Ascending aorta (tissue), 2 donors: ENCODE measurements around the gene TRAIP. TPM values are rescaled to one million over a fixed set of nuclear protein-coding genes. Genes with fewer than 3 reads are reported as not detected.
"Not testable (repeated sequence)": the region's sequence is repeated elsewhere in the genome, so short reads cannot be mapped to it uniquely, and the experiment has no call there.

Source experiments
- DNase-seq, 2 donors: peaks; one replicate each; pipeline ENCODE4 v3.0.0-alpha.2; 2019; ENCODE audit warnings: low spot score in 2 of 2
- H3K27ac ChIP-seq, 2 donors: fragments of 200-600 bp; sonication (generic); one replicate each; pipeline ENCODE4 v1.5.1; 2016 to 2017; ENCODE audit warnings: mild to moderate bottlenecking in 1 of 2
- H3K27me3 ChIP-seq: fragments of 200-600 bp; sonication (generic); one replicate; pipeline ENCODE4 v1.5.1; 2017
- H3K36me3 ChIP-seq, 2 donors: fragments of 200-600 bp; sonication (generic); one replicate each; pipeline ENCODE4 v1.5.1; 2016
- H3K4me1 ChIP-seq, 2 donors: fragments of 200-600 bp; sonication (generic); one replicate each; pipeline ENCODE4 v1.5.1; 2016 to 2017; ENCODE audit warnings: mild to moderate bottlenecking in 1 of 2
- H3K4me3 ChIP-seq, 2 donors: fragments of 200-600 bp; sonication (generic); one replicate each; pipeline ENCODE4 v1.5.1; 2016 to 2017; ENCODE audit warnings: mild to moderate bottlenecking in 1 of 2
- H3K9me3 ChIP-seq, 2 donors: fragments of 200-600 bp; sonication (generic); one replicate each; pipeline ENCODE4 v1.5.1; 2016
- intact Hi-C: fragments of 100-400 bp; cut with DNase I; formaldehyde crosslinking; loops from one replicate; pipeline ENCODE4 v1.15.1; 2023
- total RNA-seq: library from RNA; depleted of rRNA; stranded (reverse); fragments of >200 nt; gene quantifications from one replicate; pipeline ENCODE4 v1.1.0, GENCODE V29; 2016
- TF ChIP-seq, protein P1 (sequence below), 3 experiments: fragments of 200-600 bp in 2 of 3; fragments of 450-650 bp in 1 of 3; sonication (generic) in 2 of 3; IDR thresholded peaks; one replicate each; pipeline ENCODE4 v1.5.1; 2016 to 2019; ENCODE audit warnings: antibody characterized with exemption in 3 of 3, mild to moderate bottlenecking in 1 of 3, moderate library complexity in 1 of 3

The TRAIP gene, protein sequence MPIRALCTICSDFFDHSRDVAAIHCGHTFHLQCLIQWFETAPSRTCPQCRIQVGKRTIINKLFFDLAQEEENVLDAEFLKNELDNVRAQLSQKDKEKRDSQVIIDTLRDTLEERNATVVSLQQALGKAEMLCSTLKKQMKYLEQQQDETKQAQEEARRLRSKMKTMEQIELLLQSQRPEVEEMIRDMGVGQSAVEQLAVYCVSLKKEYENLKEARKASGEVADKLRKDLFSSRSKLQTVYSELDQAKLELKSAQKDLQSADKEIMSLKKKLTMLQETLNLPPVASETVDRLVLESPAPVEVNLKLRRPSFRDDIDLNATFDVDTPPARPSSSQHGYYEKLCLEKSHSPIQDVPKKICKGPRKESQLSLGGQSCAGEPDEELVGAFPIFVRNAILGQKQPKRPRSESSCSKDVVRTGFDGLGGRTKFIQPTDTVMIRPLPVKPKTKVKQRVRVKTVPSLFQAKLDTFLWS
- total RNA-seq, result not detected

- Histone ChIP-seq H3K27ac (peak within 1 kb of the TSS; percentile 83 to 89), H3K4me1 (peaks cover 8% of the 10 kb centered on the region in 2 donors), H3K9me3 (no peaks in the 10 kb centered on the region), H3K27me3 (no peaks in the 10 kb centered on the region), H3K4me3 (peak within 1 kb of the TSS; percentile 64 to 80), H3K36me3 (no peaks in the 10 kb centered on the region)
- intact Hi-C loops, result loop anchor here (1.0 to 10.0 kb wide), 5 partner anchors 50 to 132 kb away; partner anchors contain the start of genes GMPPB, IP6K1 and RBM6
- TF ChIP-seq, protein P1, sequence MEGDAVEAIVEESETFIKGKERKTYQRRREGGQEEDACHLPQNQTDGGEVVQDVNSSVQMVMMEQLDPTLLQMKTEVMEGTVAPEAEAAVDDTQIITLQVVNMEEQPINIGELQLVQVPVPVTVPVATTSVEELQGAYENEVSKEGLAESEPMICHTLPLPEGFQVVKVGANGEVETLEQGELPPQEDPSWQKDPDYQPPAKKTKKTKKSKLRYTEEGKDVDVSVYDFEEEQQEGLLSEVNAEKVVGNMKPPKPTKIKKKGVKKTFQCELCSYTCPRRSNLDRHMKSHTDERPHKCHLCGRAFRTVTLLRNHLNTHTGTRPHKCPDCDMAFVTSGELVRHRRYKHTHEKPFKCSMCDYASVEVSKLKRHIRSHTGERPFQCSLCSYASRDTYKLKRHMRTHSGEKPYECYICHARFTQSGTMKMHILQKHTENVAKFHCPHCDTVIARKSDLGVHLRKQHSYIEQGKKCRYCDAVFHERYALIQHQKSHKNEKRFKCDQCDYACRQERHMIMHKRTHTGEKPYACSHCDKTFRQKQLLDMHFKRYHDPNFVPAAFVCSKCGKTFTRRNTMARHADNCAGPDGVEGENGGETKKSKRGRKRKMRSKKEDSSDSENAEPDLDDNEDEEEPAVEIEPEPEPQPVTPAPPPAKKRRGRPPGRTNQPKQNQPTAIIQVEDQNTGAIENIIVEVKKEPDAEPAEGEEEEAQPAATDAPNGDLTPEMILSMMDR (IDR thresholded peaks at IDR 0.05), result peak in 1 of 3 experiments; percentile 5
- DNase-seq, result peak; percentile 73 to 97
Measured at GRCh38 chr3:49856181-49857005, at the start of gene TRAIP. TSS of gene TRAIP (minus strand) at chr3:49856564. CDS start at chr3:49856453, 111 bp downstream.

GRCh38 chr3:49904448-49904847 lies 48.1 kb upstream of the TRAIP start:
- H3K27me3 ChIP-seq, DNase-seq, H3K36me3 ChIP-seq, H3K4me3 ChIP-seq, H3K27ac ChIP-seq, intact Hi-C loops, H3K9me3 ChIP-seq: not testable (repeated sequence)
- H3K4me1 ChIP-seq, result peaks cover 0 to 25% of the 10 kb centered on the region in 2 donors

- Histone ChIP-seq H3K9me3 (no peaks in the 10 kb centered on the region), H3K36me3 (peaks cover 0 to under 1% of the 10 kb centered on the region in 2 donors), H3K27me3 (no peaks in the 10 kb centered on the region), H3K4me1 (peaks cover 0 to 25% of the 10 kb centered on the region in 2 donors), H3K27ac (no peak within 1 kb of the TSS), H3K4me3 (peak within 1 kb of the TSS; percentile 11 to 45)
- TF ChIP-seq, protein P1 (IDR thresholded peaks at IDR 0.05), result no peak
- intact Hi-C loops, result no loop called here
- DNase-seq, result peak; percentile 17 to 69
Measured at GRCh38 chr3:49903451-49904424, 47.4 kb upstream of the TRAIP start, which contains the start of gene MST1R. TSS of gene MST1R (minus strand) at chr3:49903873. CDS start at chr3:49903609, 264 bp downstream.

DNA sequence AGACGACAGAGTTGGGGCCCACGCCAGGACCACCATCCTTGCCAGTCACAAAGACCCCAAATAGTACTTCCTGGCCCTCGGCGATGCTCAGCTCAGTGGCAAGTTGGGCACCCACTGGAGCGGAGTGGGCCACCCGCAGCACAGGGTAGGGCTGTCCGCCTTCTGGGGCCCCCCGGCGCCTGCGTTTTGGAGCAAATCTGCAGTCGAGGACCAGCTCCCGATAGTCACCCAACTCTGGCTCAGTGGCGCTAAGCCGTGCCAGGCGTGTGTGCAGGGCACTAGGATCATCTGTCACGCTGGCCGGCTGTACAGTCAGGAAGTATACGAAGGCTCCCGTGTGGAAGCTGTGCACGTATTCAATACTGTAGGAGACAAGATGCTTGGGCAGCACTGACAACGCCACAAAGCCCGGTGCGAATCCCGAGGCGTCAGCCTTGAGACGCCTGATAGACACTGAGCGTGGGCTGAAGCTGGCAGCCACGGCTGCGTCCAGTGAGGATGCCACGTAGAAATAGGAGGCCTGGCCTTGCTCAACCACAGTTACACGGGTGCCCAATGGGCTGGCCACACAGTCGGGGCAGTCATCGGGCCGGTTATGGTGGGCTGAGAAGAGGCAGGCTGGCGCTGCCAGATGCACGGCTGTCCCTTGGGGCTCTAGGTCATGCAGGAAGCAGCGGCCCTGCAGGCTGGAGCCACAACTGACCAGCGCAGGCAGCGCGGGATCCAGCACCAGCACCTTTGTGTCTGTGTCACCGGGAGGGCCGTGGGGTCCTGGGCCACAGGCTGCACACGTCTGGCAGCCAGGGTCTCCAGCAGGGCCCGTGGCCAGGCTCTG lies 46.4 kb upstream of the TRAIP start:
- Histone ChIP-seq H3K27ac (no peak overlapping the region), H3K4me3 (no peak overlapping the region)
- intact Hi-C loops, result no loop called here

More for the DNA sequence above, 46.4 kb upstream of the TRAIP start:
- peaks cover 0 to 25% of the 10 kb centered on the region in 2 donors for H3K4me1 ChIP-seq
- DNase-seq, result no peak
- no peaks in the 10 kb centered on the region for H3K9me3 ChIP-seq
- no peaks in the 10 kb centered on the region for H3K36me3 ChIP-seq
- no peaks in the 10 kb centered on the region for H3K27me3 ChIP-seq
- TF ChIP-seq, protein P1 (IDR thresholded peaks at IDR 0.05), result no peak
